AG04450 (cell line): ENCODE measurements around the gene TAC3. TPM values are rescaled to one million over a fixed set of nuclear protein-coding genes. Genes with fewer than 3 reads are reported as not detected.
"Not testable (repeated sequence)": the region's sequence is repeated elsewhere in the genome, so short reads cannot be mapped to it uniquely, and the experiment has no call there.

Experiments
- CTCF ChIA-PET: fragments of 300-600, 350-600 bp; formaldehyde crosslinking; extraction: SDS; loops from one replicate; lab custom pipeline; 2022; ENCODE audit warnings: antibody characterized with exemption, inconsistent platforms; lab: Charles Lee
- POLR2A ChIA-PET: fragments of 350-600 bp; formaldehyde crosslinking; extraction: SDS; loops from one replicate; lab custom pipeline; 2021; ENCODE audit warnings: antibody characterized with exemption, inconsistent platforms; lab: Yijun Ruan, JAX
- DNase-seq: peaks from one replicate; pipeline ENCODE4 v3.0.0-alpha.2; 2011; ENCODE audit warnings: low read depth, low spot score
- H3K27ac ChIP-seq: one replicate; pipeline ENCODE4 v1.5.1; 2012; ENCODE audit warnings: low read depth, low read length, control low read depth
- H3K27me3 ChIP-seq: one replicate; pipeline ENCODE4 v1.6.0; 2012; ENCODE audit warnings: low read length; ENCODE audit not compliant: control insufficient read depth, insufficient read depth
- H3K4me3 ChIP-seq: 2 replicates; pipeline ENCODE4 v1.5.1; 2011; ENCODE audit warnings: mild to moderate bottlenecking, low read depth, low read length, control low read depth
- H3K9me3 ChIP-seq: 2 replicates; pipeline ENCODE4 v1.5.1; 2012; ENCODE audit warnings: low read length; ENCODE audit not compliant: control insufficient read depth, insufficient read depth
- CTCF ChIP-seq: IDR thresholded peaks from 2 replicates; pipeline ENCODE4 v1.5.1; 2011; ENCODE audit warnings: low read depth, low read length, control low read depth, inconsistent platforms
- polyA plus RNA-seq: library from polyadenylated mRNA; depleted of rRNA; stranded (reverse); fragments of >200 nt; gene quantifications from 2 replicates; pipeline ENCODE4 v1.2.3, GENCODE V29; 2011

TAC3 gene
- polyA plus RNA-seq, 1 experiment, result 8.0 TPM

DNA sequence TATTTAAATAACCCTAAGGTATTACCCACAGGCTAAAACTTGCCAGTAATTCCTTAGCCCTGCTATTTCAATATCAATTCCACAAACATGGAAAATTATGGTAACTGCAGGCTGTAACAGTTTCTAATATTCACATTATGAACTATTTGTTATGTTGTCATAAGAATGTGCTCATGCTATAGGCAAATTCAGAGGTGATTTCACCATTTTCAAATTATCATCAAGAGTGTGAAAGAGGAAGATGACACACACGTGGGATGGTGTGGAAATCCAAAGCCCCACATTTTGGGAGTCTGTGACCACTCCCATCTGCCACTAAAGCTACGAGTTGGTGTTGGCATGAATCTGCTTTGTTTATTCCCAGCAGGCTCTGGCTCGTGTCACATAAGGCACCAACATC lies 39.5 kb upstream of the TAC3 start:
- no peak for DNase-seq
- no peak for TF ChIP-seq CTCF
- Histone ChIP-seq H3K4me3 (no peak overlapping the region), H3K9me3 (no peaks in the 10 kb centered on the region), H3K27me3 (no peaks in the 10 kb centered on the region), H3K27ac (no peak overlapping the region)
- ChIA-PET CTCF (interaction anchor here (0.6 to 8.5 kb wide), 4 partner anchors 38 to 299 kb away, joined by 3 to 273 read pairs (median 4); partner anchors contain the start of gene ZBTB39), POLR2A (no interaction called here)

- H3K27ac ChIP-seq, H3K27me3 ChIP-seq, POLR2A ChIA-PET, H3K4me3 ChIP-seq, H3K9me3 ChIP-seq, DNase-seq, CTCF ChIA-PET: not testable (repeated sequence)
Observed at GRCh38 chr12:57053901-57054300, 37.6 kb upstream of the TAC3 start.

DNA sequence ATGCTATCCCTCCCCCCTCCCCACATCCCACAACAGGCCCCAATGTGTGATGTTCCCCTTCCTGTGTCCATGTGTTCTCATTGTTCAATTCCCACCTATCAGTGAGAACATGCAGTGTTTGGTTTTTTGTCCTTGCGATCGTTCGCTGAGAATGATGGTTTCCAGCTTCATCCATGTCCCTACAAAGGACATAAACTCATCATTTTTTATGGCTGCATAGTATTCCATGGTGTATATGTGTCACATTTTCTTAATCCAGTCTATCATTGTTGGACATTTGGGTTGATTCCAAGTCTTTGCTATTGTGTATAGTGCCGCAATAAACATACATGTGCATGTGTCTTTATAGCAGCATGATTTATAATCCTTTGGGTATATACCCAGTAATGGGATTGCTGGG lies 36.8 kb upstream of the TAC3 start:
- POLR2A ChIA-PET, H3K27me3 ChIP-seq, H3K4me3 ChIP-seq, H3K9me3 ChIP-seq, H3K27ac ChIP-seq, DNase-seq: not testable (repeated sequence)
- CTCF ChIA-PET, result interaction anchor here (1.1 kb wide), 1 partner anchor 7 kb away, joined by 3 read pairs; no protein-coding TSS in a partner anchor

DNA sequence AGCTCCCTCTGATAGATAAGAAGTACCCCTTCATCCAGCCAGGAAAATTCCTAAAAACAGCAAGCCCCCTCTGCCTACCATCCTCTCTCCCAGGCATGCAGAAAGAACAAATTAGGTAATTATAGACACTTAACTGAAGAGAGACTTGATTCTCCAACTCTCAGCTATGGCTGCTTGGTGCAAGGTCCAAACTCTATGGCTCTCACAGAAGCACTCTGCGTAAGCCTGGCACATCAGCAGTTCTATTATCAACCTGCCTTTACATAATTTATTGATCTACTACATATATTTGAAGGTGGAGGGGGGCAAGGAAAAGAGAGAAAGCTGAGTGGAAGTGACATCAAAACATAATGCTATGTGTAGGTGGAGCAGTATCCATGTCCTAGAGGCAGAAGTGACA lies 34.7 kb upstream of the TAC3 start:
- Histone ChIP-seq H3K27me3 (peaks cover 8% of the 10 kb centered on the region), H3K9me3 (no peaks in the 10 kb centered on the region), H3K27ac (no peak overlapping the region), H3K4me3 (no peak overlapping the region)
- ChIA-PET POLR2A (no interaction called here), CTCF (interaction anchor here (1.4 to 2.4 kb wide), 2 partner anchors 43 to 44 kb away, joined by 5 to 6 read pairs; partner anchors contain the start of gene ZBTB39)
- no peak for DNase-seq
- TF ChIP-seq CTCF, result no peak

DNA sequence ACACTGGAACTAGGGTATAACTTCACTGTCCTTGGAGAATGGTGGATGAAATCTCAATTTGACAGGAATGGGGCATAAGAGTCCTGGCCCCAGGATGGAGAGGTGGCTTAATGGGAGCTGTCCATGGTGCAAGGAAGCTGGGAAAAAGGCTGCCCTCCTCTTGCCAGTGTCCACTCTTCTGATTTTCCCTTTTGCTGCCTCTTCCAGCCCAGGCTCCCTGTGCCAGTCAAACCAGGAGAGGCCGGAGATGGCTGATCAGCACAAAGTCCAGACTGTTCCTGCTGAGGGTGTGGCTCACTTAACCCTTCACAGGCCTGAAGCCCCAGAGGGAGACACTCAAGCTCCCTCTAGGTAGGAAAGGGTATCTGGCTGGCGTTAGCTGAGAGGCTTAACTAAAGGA lies 33.6 kb upstream of the TAC3 start, which contains the start of gene MYO1A:
MYO1A (minus strand) TSS at position 240 of the 400 bp plus-strand sequence. CDS start 1,806 bp downstream, outside the sequence.
- POLR2A ChIA-PET, result no interaction called here
- no peak for DNase-seq
- H3K27ac ChIP-seq, result no peak within 1 kb of the TSS
- no peaks in the 10 kb centered on the region for H3K9me3 ChIP-seq
- no peak within 1 kb of the TSS for H3K4me3 ChIP-seq
- CTCF ChIA-PET, result interaction anchor here (1.4 to 2.4 kb wide), 4 partner anchors 11 to 43 kb away, joined by 5 to 9 read pairs (median 6); partner anchors contain the start of gene ZBTB39
- peaks cover 8% of the 10 kb centered on the region for H3K27me3 ChIP-seq
- TF ChIP-seq CTCF, result no peak

- no peak for DNase-seq
- peaks cover 11% of the 10 kb centered on the region for H3K27me3 ChIP-seq
- H3K4me3 ChIP-seq, result no peak overlapping the region
- no peaks in the 10 kb centered on the region for H3K9me3 ChIP-seq
- ChIA-PET POLR2A (no interaction called here), CTCF (interaction anchor here (1.5 to 1.6 kb wide), 2 partner anchors 14 to 20 kb away, joined by 4 to 9 read pairs; no protein-coding TSS in a partner anchor)
- no peak for TF ChIP-seq CTCF
- H3K27ac ChIP-seq, result no peak overlapping the region
Observed at GRCh38 chr12:57049119-57049446, 32.8 kb upstream of the TAC3 start.
